GM18499 (cell line): Measurements from ENCODE around the gene CD7.

Experiments used
- ATAC-seq: cut with Tn5 transposase; IDR thresholded peaks from one replicate; pipeline ENCODE4 v1.9.1; 2021; ENCODE audit warnings: moderate number of reproducible peaks; ENCODE audit not compliant: insufficient read depth, unreplicated experiment

CD7 gene

DNA sequence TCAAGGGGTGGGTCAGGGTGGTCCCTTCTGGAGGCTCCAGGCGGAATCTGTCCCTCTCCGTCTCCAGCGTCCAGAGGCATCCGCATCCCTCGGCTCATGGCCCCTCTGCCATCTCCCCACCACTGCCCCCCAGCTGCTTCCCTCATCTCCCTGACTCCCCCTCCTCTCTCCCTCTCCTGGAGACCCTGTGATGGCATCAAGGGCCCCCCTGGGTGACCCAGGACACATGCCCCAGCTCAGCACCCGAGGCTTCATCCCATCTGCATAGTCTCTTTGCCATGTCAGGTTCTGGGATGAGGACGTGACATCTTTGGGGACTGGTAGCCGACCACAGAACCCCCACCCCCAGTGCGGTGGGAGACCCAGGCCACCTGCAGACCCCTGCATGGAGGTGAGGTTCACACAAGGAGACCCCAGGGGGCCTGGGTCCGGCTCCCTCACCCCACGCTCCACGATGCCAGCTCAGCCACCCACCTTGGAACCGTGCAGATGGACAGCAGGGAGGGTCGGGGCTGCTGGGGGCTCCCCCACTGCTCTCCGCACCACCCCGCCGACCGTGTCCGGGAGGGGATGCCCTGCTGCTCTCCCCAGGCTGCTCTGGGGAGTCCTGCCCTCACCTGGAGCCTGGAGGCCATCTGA, 12.4 kb upstream of the CD7 start:
- no peak for ATAC-seq

DNA sequence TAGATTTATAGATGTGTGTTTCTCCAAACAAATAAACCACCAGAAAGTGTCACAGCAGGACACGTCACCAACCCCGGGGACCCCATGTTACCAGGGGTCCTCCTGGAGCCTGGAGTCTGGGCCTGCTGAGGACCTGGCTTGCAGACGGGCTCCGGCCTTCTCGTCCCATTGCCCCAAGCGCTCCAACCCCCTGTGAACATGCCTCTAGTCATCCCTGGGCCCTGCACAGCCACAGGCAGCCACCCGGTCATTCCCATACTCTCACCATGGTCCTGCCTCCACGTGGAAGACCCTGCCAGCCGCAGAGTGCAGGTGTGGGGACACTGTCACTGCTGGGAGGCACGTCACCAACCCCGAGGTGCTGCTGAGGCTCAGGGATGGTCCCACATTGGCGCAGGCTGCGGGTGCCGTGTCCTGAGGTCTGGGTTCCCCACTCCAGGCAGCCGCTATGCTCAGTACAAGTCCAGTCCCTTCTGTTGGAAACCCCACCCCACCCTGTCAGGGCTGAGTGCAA, 11.6 kb upstream of the CD7 start:
- ATAC-seq = no peak

DNA sequence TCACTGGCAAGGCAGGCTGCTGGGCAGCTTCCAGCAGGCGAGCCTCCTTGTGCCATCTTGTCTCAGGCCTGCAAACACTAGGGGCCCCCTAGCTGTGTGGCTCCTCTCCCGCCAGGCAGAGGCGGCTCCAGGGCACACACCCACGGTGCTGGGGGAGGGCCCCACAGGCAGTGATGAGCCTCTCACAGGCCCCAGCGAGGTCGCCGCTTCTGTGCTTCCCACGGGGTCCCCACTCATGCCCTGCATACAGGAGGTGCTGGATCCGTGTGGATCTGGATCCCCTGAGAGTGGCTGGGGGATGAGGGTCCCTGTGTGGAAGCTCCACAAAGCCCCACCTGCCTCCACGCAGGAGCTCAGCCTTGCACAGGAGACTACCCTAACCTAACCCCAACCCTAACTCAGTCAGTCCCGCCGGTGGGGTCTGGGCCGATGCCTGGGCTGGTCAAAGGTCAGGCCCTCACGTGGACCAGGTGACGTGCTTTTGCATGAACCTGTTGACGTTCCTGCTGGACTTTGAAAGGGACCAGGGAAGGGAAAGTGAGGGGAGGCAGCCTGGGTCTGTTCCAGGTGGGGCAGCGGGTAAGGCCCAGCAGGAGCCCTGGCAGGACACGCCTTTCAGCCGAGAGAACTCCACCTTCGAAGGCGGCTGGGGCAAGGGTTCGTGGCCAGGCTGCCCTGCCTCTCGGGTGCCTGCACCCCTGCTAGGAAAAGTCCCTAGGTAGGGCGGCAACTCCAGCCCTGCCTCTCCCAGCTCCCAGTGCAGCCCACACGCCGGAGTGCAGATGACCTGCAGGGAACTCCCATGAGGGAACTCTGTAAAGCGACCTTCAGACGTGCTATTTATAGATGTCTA, 11.0 kb upstream of the CD7 start:
- ATAC-seq = no peak

- no peak for ATAC-seq
These were observed 10.3 kb upstream of the CD7 start for GRCh38 chr17:82327757-82328140.

DNA sequence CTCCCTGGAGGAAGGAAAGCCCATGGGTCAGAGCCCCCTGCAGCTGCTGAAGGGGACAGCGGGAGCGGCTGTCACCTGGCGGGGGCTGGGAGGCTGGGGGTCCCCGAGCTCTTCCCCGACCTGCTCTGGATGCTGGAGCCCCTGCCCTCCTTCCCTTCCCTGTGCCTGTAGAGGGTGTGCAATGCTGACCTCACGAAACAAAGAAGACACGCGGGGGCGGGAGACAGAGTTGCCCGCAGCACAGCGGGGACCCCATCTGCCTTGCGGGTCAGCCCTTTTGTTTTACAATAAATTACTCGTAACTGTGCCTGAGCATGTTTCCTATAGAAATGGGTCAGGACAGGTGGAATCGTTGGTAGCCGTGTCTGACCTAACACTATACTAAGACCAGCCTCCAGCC, 9.9 kb upstream of the CD7 start:
- no peak for ATAC-seq

DNA sequence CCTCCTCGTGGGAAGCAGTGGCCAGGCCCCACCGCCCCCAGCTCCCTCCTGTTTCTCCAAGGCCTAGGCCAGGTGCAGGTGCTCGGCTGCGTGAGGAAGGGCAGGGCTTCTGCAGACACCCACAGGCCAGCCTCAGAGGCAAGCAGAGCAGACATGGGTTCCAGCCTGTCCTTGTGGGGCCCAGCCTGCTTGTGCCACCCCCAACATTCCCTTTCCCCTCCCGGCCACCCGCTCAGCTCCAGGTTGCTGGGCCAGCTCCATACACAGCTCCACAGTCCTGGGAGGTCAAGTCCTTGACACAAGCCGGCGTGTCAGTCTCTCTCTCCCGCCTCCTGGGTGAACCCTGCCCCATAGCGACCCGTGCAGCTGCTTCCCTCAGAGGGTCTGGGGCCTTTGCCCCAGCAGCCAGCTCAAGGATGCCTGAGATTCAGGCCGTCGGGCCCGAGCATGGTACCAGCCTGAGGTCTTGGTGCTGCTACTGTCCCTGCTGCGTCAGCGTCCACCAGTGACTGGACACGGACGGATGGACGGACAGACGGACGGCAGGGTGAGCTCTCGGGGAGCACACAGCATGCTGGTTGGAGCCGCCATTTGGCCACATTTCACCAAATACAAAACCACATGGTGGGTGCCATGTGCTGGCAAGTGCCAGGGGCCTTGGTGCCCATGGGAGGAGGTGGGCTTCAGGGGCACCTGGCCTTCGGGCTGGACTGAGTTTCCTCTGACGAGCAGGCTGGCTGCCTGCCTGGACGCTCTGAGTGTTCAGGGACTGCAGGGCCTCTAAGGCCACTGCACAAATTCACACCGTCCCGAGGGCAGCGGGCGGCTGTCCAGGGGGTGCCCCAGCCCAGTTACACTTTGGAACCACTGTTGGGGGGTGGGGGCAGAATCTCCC, 8.1 kb upstream of the CD7 start:
- ATAC-seq = no peak

DNA sequence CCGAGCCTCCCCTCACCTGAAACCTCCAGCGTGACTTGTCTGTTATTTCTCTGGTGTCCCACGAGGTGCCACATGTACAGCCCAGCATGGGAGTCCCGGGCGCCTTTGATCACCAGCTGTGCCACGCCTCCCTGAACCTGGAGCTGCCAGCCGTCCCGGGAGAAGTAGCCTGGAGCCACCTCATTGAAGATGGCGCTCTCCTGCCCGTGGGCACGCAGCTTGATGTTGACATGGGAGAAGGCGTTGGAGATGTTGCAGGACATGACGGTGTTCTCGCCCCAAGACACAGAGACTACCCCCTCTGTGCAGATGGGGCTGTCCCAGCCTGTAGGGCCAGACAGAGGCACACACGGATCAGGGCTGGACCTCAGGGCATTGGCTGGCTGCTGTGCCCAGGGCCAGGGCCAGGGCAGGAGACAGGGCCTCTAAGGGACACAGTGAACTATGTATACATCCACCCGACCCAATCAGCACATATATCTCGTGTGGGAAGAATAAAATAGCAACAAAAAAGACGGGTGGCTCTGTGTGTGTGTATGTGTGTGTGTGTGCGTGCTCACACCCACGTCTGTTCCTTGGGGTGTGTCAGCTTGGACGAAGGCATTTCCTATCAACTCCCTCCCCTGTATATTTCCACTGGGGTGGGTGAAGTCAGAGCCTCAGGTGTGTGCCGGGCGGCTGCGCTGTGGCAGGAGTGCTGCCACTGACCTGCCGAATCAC, 7.3 kb upstream of the CD7 start:
- ATAC-seq = no peak

- no peak for ATAC-seq
These were observed 6.3 kb upstream of the CD7 start for GRCh38 chr17:82323514-82324234.

- no peak for ATAC-seq
These were observed 5.4 kb upstream of the CD7 start for GRCh38 chr17:82322526-82323453.

DNA sequence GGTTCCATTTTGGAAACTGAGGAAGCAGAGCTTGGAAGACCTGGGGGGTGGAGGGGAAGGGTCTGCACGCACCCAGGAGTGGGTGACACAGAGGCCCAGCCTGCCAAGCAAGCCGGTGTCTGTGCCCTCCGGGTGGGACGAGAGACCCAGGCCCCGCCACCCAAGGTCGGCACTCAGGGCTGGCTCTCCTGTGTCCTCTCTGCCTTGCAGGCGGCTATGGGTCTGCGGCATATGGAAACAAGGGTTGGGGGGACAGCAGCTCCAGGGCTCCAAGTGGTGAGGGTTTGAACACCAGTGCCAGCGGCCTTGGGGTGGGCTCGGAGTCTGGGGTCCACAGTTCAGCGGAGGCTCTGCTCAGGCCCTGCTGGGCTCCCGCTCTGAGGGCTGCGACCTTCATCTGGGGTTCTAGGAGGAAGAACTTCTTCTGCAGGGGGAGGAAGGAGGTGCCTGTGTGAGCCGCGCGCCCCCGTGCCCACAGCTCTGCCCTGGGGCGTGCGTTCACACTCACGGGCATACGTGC, 4.6 kb upstream of the CD7 start:
- no peak for ATAC-seq

DNA sequence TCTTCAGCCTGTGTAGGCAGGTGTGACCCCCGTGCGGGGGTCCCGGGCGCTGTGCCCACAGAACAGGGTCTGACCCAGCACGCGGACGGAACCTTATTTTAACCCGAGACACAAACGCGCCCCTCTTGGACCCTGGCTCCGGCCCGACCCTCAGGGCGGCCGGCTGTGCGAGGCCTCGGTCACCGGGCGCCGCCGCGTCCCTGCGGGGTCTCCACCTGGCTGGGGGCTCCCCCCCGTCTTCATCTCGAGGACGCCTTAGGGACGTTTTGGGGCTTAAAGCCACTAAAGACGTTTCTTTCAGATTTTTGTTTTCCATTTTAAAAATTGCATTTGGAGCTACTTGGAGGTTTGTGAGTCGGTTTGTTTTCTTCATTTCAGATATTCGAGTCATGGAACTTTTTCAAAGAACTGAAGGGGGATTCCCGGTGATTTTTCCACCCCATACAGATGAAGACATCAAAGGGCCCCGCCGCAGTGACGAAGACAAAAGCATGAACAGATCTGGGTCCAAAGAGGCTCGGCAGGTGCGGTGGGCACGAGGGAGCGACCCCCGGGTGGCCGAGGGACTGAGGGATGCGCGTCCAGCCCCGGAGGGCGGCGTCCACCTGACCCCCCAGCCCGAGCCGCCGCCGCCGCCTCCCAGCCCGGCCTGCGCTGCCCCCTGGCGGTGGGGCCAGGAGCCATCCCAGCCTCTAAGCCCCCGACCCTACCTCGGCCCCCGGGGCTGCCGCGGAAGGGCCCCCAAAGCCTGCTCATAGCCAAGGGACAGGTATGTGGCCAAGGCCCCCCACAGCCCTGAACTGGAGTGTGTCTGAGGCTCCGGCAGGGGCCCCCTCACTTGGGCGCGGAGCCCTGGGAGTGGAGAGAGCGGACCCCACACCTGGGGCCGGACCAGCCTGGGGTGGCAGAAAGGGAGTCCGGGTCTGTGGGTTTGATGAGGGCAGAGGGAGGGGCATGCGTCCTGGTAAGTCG, 3.8 kb upstream of the CD7 start:
- no peak for ATAC-seq

DNA sequence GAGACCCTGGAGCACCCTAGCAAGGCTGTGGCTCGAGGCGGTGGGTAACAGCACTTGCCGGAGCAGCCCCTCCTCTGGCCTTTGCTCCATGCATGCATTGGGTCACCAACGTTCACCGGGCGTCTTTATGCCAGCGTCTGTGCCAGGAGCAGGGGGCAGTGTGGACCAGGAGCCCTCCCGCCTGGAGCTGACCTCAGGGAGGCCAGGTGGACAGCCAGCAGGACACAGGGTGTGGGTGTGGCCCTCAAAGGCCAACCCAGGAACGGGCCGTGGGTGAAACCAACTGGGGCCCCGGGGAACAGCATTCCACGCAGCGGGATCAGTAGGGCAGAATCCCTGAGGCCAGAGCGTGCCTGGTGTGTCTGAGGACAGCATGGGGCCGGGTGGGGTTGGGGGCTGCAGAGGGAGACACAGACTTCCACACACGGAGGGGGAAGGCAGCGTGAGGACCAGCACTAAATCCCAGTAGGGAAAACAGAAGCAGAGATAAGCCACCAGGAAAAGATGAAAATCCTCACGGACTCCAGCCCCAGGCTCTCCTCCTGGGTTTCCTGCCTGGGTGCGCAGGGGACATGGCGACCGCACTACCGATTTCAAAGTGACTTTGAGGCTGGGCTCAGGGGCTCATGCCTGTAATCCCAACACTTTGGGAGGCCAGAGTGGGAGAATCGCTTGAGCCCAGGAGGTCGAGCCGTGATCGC, 2.9 kb upstream of the CD7 start:
- no peak for ATAC-seq

DNA sequence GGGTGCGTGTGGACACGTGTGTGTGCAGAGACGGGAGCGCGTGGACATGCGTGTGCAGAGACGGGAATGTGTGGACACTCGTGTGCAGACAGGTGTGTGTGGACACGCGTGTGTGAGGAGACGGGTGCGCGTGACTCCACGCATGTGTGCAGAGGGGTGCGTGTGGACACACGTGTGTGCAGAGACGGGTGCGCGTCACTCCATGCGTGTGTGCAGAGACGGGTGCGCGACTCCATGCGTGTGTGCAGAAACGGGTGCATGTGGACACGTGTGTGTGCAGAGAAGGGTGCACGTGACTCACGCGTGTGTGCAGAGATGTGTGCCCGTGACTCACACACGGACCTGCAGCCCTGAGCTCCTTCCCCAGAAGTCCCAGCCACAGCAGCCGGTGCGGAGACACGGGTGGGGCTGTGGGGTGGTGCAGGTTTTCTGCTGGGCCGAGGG, 2.2 kb upstream of the CD7 start:
- ATAC-seq = no peak

DNA sequence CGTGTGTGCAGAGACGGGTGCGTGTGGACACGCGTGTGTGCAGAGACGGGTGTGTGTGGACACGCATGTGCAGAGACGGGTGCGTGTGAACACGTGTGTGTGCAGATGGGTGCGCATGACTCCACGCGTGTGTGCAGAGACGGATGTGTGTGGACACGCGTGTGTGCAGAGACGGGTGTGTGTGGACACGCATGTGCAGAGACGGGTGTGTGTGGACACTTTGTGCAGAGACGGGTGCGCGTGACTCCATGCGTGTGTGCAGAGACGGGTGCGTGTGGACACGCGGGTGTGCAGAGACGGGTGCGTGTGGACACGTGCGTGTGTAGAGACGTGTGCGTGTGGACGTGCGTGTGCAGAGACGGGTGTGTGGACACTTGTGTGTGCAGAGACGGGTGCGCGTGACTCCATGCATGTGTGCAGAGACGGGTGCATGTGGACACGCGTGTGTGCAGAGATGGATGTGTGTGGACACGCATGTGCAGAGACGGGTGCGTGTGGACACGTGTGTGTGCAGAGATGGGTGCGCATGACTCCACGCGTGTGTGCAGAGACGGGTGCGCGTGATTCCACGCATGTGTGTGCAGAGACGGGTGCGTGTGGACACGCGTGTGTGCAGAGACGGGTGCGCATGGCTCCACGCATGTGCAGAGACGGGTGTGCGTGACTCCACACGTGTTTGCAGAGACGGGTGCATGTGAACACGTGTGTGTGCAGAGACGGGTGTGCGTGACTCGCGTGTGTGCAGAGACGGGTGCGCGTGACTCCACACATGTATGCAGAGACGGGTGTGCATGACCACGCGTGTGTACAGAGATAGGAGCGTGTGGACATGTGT, 1.6 kb upstream of the CD7 start:
- ATAC-seq = no peak

DNA sequence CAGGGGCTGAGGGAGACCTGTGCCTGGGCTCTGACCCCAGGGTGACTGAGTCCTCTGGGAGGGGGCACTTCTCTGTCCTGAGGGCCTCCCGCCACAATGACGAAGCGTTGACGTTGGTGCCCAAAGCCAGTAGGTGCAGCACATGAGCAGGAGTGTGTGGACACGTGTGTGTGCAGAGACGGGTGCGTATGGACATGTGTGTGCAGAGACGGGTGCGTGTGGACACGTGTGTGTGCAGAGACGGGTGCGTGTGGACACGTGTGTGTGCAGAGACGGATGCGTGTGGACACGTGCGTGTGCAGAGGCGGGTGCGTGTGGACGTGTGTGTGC, 726 bp upstream of the CD7 start:
- ATAC-seq = no peak
